HCT116 (cell line): ENCODE measurements around the gene UTP11.

Experiments used
- ATF3 ChIP-seq: IDR thresholded peaks from 2 replicates; pipeline ENCODE4 v1.6.1; 2012
- EZH2 ChIP-seq: fragments of 200-600 bp; sonication (generic); IDR thresholded peaks from 2 replicates; pipeline ENCODE4 v1.6.1; 2017; ENCODE audit warnings: antibody characterized with exemption, mixed run types
- EZH2phosphoT487 ChIP-seq: fragments of 200-600 bp; IDR thresholded peaks from 2 replicates; pipeline ENCODE4 v1.6.1; 2018; ENCODE audit warnings: antibody characterized with exemption, borderline replicate concordance
- FOSL1 ChIP-seq: IDR thresholded peaks from 2 replicates; pipeline ENCODE4 v1.6.1; 2012; ENCODE audit warnings: low read depth
- JUND ChIP-seq: IDR thresholded peaks from 2 replicates; pipeline ENCODE4 v1.6.1; 2012
- POLR2A ChIP-seq: IDR thresholded peaks from 2 replicates; pipeline ENCODE4 v1.7.0; 2011; ENCODE audit warnings: borderline replicate concordance; ENCODE audit not compliant: insufficient read depth, insufficient read length; ENCODE audit errors: extremely low read depth
- POLR2AphosphoS5 ChIP-seq: IDR thresholded peaks from 2 replicates; pipeline ENCODE4 v1.6.1; 2011; ENCODE audit warnings: mild to moderate bottlenecking, low read depth, low read length, moderate library complexity
- RAD21 ChIP-seq: IDR thresholded peaks from 2 replicates; pipeline ENCODE4 v1.6.1; 2012; ENCODE audit warnings: low read depth, mild to moderate bottlenecking
- SIN3A ChIP-seq: IDR thresholded peaks from 2 replicates; pipeline ENCODE4 v1.6.1; 2012; ENCODE audit warnings: low read depth
- SP1 ChIP-seq: IDR thresholded peaks from 2 replicates; pipeline ENCODE4 v1.6.1; 2012; ENCODE audit warnings: low read depth
- YY1 ChIP-seq: IDR thresholded peaks from 2 replicates; pipeline ENCODE4 v1.6.1; 2011; ENCODE audit warnings: low read length, low read depth, moderate library complexity, mild to moderate bottlenecking; ENCODE audit not compliant: insufficient replicate concordance; ENCODE audit errors: extremely low read depth
- ZNF274 ChIP-seq: fragments of 200-500 bp; sonication (Bioruptor generic); IDR thresholded peaks from 2 replicates; pipeline ENCODE4 v1.6.1; 2014; ENCODE audit warnings: mild to moderate bottlenecking, low read depth, low read length, inconsistent platforms
- TF ChIP-seq, protein P1 (sequence below), 3 experiments: fragments of 200-600 bp in 1 of 3; sonication (generic) in 1 of 3; IDR thresholded peaks in 2 of 3; conservative IDR thresholded peaks in 1 of 3; 2 replicates each; pipeline ENCODE4 v1.5.1; 2012 to 2017; ENCODE audit warnings: low read depth in 2 of 3, low read length in 2 of 3, antibody characterized with exemption in 1 of 3, borderline replicate concordance in 1 of 3, control low read depth in 1 of 3, mild to moderate bottlenecking in 1 of 3, mixed read lengths in 1 of 3, mixed run types in 1 of 3, moderate library complexity in 1 of 3; ENCODE audit not compliant: insufficient read depth in 1 of 3
- TF ChIP-seq, protein P2 (sequence below): IDR thresholded peaks from 2 replicates; pipeline ENCODE4 v1.6.1; 2012

- TF ChIP-seq SP1: no peak
- TF ChIP-seq FOSL1: no peak
- TF ChIP-seq ATF3: no peak
- TF ChIP-seq, protein P1, sequence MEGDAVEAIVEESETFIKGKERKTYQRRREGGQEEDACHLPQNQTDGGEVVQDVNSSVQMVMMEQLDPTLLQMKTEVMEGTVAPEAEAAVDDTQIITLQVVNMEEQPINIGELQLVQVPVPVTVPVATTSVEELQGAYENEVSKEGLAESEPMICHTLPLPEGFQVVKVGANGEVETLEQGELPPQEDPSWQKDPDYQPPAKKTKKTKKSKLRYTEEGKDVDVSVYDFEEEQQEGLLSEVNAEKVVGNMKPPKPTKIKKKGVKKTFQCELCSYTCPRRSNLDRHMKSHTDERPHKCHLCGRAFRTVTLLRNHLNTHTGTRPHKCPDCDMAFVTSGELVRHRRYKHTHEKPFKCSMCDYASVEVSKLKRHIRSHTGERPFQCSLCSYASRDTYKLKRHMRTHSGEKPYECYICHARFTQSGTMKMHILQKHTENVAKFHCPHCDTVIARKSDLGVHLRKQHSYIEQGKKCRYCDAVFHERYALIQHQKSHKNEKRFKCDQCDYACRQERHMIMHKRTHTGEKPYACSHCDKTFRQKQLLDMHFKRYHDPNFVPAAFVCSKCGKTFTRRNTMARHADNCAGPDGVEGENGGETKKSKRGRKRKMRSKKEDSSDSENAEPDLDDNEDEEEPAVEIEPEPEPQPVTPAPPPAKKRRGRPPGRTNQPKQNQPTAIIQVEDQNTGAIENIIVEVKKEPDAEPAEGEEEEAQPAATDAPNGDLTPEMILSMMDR (IDR thresholded peaks at IDR 0.05 in 2 of 3, conservative IDR thresholded peaks at IDR 0.05 in 1 of 3; ENCODE audit: borderline replicate concordance in 1 of 3, insufficient read depth in 1 of 3, low read depth in 2 of 3, low read length in 2 of 3): no peak
- TF ChIP-seq YY1: no peak
- TF ChIP-seq POLR2A: no peak
- no peak for TF ChIP-seq SIN3A
- no peak for TF ChIP-seq EZH2phosphoT487
- no peak for TF ChIP-seq EZH2
- TF ChIP-seq RAD21: no peak
- TF ChIP-seq POLR2AphosphoS5: no peak
- TF ChIP-seq ZNF274: no peak
- TF ChIP-seq, protein P2, sequence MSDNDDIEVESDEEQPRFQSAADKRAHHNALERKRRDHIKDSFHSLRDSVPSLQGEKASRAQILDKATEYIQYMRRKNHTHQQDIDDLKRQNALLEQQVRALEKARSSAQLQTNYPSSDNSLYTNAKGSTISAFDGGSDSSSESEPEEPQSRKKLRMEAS: no peak
- no peak for TF ChIP-seq JUND
Measured at GRCh38 chr1:38062361-38063288, 50.1 kb downstream of the UTP11 start.
